ENCODE measurements around the gene PRKCI. TPM values are rescaled to one million over a fixed set of nuclear protein-coding genes. Genes with fewer than 3 reads are reported as not detected.

Gene PRKCI
- total and polyA plus RNA-seq, 4 donors: 18.7 to 181 (median 35.2) TPM

- TF ChIP-seq CTCF (IDR thresholded peaks at IDR 0.05; ENCODE audit: control extremely low read depth, extremely low read depth): no peak
- Histone ChIP-seq H3K27me3 (ENCODE audit: control insufficient read depth in 3 of 3, insufficient read depth in 3 of 3, low read length in 2 of 3) (no peaks in the 10 kb centered on the region), H3K4me3 (no peak overlapping the region), H3K4me1 (ENCODE audit: control insufficient read depth in 5 of 5, insufficient read depth in 5 of 5, low read length in 5 of 5) (peaks cover 0 to 1% (median 0%) of the 10 kb centered on the region in 5 donors), H3K9me3 (ENCODE audit: control insufficient read depth in 4 of 4, insufficient read depth in 3 of 4, low read length in 3 of 4) (no peaks in the 10 kb centered on the region), H3K9ac (ENCODE audit: insufficient read depth in 1 of 2, low read length in 2 of 2) (no peak overlapping the region), H3K27ac (ENCODE audit: low read depth in 1 of 2, low read length in 1 of 2) (no peak overlapping the region), H3K36me3 (ENCODE audit: control insufficient read depth in 4 of 4, insufficient read depth in 4 of 4, low read length in 4 of 4) (peaks cover 0 to 16% (median 9%) of the 10 kb centered on the region in 4 donors)
- 75 to 78% methylated on average over 1 of the region's 1 CpG for WGBS, 2 donors
- DNase-seq (no peak), ATAC-seq (ENCODE audit: insufficient read depth, low FRiP score) (no peak)
These were observed 17.9 kb downstream of the PRKCI start for GRCh38 chr3:170240142-170240541.

GRCh38 chr3:170240671-170241070, 18.4 kb downstream of the PRKCI start:
- H3K4me1 ChIP-seq (ENCODE audit: control insufficient read depth in 5 of 5, insufficient read depth in 5 of 5, low read length in 5 of 5): peaks cover 0 to 1% (median 0%) of the 10 kb centered on the region in 5 donors
- no peak overlapping the region for H3K4me3 ChIP-seq
- ATAC-seq (ENCODE audit: insufficient read depth, low FRiP score) (no peak), DNase-seq (peak in 1 of 3 donors; percentile 34)
- H3K27ac ChIP-seq (ENCODE audit: low read depth in 1 of 2, low read length in 1 of 2): no peak overlapping the region
- no peaks in the 10 kb centered on the region for H3K9me3 ChIP-seq (ENCODE audit: control insufficient read depth in 4 of 4, insufficient read depth in 3 of 4, low read length in 3 of 4)
- no peaks in the 10 kb centered on the region for H3K27me3 ChIP-seq (ENCODE audit: control insufficient read depth in 3 of 3, insufficient read depth in 3 of 3, low read length in 2 of 3)
- peaks cover 0 to 19% (median 10%) of the 10 kb centered on the region in 4 donors for H3K36me3 ChIP-seq (ENCODE audit: control insufficient read depth in 4 of 4, insufficient read depth in 4 of 4, low read length in 4 of 4)
- TF ChIP-seq CTCF (IDR thresholded peaks at IDR 0.05; ENCODE audit: control extremely low read depth, extremely low read depth): no peak
- no peak overlapping the region for H3K9ac ChIP-seq (ENCODE audit: insufficient read depth in 1 of 2, low read length in 2 of 2)

DNA sequence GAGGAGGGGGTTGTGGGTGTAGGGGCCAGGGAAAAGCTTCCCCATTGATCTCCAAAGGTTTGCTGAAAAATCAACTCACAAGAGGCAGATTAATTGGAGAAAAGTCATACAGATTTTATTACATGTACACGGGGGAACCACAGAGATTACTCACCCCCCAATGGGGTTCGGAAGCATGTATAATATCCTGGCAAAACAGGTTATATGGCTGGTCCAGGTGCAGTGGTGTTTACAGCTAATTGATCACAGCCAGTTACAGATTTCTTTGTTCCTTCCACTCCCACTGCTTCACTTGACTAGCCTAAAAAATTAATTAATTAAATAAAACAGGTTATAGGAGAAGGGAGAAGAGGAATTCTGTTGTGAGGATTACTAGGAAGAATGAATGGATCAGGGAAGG, 22.4 kb downstream of the PRKCI start:
- Histone ChIP-seq H3K27ac (ENCODE audit: low read depth in 1 of 2, low read length in 1 of 2) (no peak overlapping the region), H3K4me3 (no peak overlapping the region), H3K27me3 (ENCODE audit: control insufficient read depth in 3 of 3, insufficient read depth in 3 of 3, low read length in 2 of 3) (no peaks in the 10 kb centered on the region), H3K9me3 (ENCODE audit: control insufficient read depth in 4 of 4, insufficient read depth in 3 of 4, low read length in 3 of 4) (no peaks in the 10 kb centered on the region), H3K9ac (ENCODE audit: insufficient read depth in 1 of 2, low read length in 2 of 2) (no peak overlapping the region), H3K4me1 (ENCODE audit: control insufficient read depth in 5 of 5, insufficient read depth in 5 of 5, low read length in 5 of 5) (peaks cover 0 to 1% (median 0%) of the 10 kb centered on the region in 5 donors), H3K36me3 (ENCODE audit: control insufficient read depth in 4 of 4, insufficient read depth in 4 of 4, low read length in 4 of 4) (peaks cover 2 to 13% (median 5%) of the 10 kb centered on the region in 4 donors)
- no peak for TF ChIP-seq CTCF (IDR thresholded peaks at IDR 0.05; ENCODE audit: control extremely low read depth, extremely low read depth)
- no peak for DNase-seq
- WGBS, 2 donors: 79 to 86% methylated on average over 2 of the region's 2 CpGs
- no peak for ATAC-seq (ENCODE audit: insufficient read depth, low FRiP score)

DNA sequence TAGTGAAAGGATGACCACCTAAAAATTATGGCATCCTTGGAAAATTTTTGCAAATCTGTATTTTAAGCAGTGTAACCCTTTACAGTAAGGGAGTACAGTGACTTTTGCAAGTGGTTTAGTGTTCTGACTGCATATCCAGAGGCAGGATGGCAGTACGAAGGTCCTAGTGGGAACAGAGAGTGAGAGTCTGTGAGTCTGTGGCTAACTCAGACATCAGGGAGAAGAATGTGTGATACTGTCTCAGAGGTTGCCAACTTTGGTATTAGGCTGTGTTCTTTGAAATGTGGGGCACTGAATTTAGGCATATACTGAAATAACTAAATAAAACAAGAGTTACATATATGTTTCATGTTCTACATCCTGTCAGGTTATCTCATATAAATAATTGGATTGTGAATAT, 25.7 kb downstream of the PRKCI start:
- Histone ChIP-seq H3K36me3 (ENCODE audit: control insufficient read depth in 4 of 4, insufficient read depth in 4 of 4, low read length in 4 of 4) (peaks cover 2 to 16% (median 4%) of the 10 kb centered on the region in 4 donors), H3K4me3 (no peak overlapping the region), H3K27ac (ENCODE audit: low read depth in 1 of 2, low read length in 1 of 2) (no peak overlapping the region), H3K9ac (ENCODE audit: insufficient read depth in 1 of 2, low read length in 2 of 2) (no peak overlapping the region), H3K27me3 (ENCODE audit: control insufficient read depth in 3 of 3, insufficient read depth in 3 of 3, low read length in 2 of 3) (no peaks in the 10 kb centered on the region), H3K4me1 (ENCODE audit: control insufficient read depth in 5 of 5, insufficient read depth in 5 of 5, low read length in 5 of 5) (no peaks in the 10 kb centered on the region), H3K9me3 (ENCODE audit: control insufficient read depth in 4 of 4, insufficient read depth in 3 of 4, low read length in 3 of 4) (no peaks in the 10 kb centered on the region)
- 91 to 95% methylated on average over 1 of the region's 1 CpG for WGBS, 2 donors
- DNase-seq (no peak), ATAC-seq (ENCODE audit: insufficient read depth, low FRiP score) (no peak)
- no peak for TF ChIP-seq CTCF (IDR thresholded peaks at IDR 0.05; ENCODE audit: control extremely low read depth, extremely low read depth)

All from lung (tissue), 12 donors.